AG09309 (cell line): ENCODE results near the gene METTL22.

Source experiments
- DNase-seq: peaks from one replicate; pipeline ENCODE4 v3.0.0-alpha.2; 2010; ENCODE audit warnings: low read depth
- H3K4me3 ChIP-seq: 2 replicates; pipeline ENCODE4 v1.5.1; 2011; ENCODE audit warnings: mild to moderate bottlenecking, low read depth, low read length, moderate library complexity; ENCODE audit not compliant: control insufficient read depth
- CTCF ChIP-seq: IDR thresholded peaks from 2 replicates; pipeline ENCODE4 v1.5.1; 2011; ENCODE audit warnings: mild to moderate bottlenecking, low read depth, low read length, inconsistent platforms; ENCODE audit not compliant: insufficient read depth, control insufficient read depth; ENCODE audit errors: missing control alignments

METTL22 gene, protein sequence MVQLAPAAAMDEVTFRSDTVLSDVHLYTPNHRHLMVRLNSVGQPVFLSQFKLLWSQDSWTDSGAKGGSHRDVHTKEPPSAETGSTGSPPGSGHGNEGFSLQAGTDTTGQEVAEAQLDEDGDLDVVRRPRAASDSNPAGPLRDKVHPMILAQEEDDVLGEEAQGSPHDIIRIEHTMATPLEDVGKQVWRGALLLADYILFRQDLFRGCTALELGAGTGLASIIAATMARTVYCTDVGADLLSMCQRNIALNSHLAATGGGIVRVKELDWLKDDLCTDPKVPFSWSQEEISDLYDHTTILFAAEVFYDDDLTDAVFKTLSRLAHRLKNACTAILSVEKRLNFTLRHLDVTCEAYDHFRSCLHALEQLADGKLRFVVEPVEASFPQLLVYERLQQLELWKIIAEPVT

GRCh38 chr16:8621572-8622314 is at the start of gene METTL22:
METTL22 (plus strand) TSS chr16:8621698; CDS start chr16:8625666, 3,968 bp downstream.
- DNase-seq, result peak; percentile 24
- no peak for TF ChIP-seq CTCF
- peak within 1 kb of the TSS; percentile 99 for H3K4me3 ChIP-seq

- H3K4me3 ChIP-seq, result no peak overlapping the region
- no peak for TF ChIP-seq CTCF
- DNase-seq, result no peak
Measured at GRCh38 chr16:8572063-8572918, 49.2 kb upstream of the METTL22 start.

DNA sequence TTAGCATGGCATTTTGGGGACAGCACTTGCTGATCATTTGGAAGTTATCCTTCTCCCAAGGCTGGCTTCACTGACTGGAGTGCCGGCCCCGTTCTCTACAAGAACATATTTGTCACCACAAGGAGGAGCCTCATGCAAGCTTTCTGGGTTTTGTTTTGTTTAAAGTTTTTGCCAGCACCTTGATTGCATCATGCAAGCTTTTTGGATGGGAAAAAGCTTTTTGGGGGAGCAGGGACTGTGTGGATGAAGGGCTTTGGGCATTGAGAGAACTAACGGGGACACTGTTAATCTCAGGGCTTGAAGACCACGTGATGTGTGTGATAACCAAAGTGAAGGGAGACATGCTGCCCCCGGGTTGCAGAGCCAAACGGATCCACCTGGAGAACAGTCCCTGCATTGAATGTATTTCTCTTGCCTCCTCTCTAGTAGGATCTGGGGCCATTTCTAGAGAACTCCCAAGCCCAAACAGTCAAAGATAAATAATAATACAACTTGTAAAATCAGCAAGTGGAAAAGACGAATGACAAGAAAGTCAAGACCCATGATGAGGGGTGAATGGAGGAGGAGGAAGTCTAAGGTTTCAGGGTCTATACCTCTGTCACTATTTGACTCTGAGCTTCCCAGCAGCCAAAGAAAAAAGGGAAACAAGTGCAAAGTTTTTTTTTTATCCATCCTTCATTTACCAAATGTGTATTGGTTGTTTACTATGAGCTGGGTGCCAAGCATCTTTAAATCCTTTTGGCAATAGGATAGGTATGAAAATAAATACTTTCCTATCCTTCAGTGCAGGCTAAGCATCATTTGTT is 48.4 kb upstream of the METTL22 start:
- TF ChIP-seq CTCF, result peak; percentile 56
- no peak overlapping the region for H3K4me3 ChIP-seq
- no peak for DNase-seq

GRCh38 chr16:8575399-8575798 is 46.1 kb upstream of the METTL22 start:
- no peak for TF ChIP-seq CTCF
- DNase-seq, result no peak
- no peak overlapping the region for H3K4me3 ChIP-seq

DNA sequence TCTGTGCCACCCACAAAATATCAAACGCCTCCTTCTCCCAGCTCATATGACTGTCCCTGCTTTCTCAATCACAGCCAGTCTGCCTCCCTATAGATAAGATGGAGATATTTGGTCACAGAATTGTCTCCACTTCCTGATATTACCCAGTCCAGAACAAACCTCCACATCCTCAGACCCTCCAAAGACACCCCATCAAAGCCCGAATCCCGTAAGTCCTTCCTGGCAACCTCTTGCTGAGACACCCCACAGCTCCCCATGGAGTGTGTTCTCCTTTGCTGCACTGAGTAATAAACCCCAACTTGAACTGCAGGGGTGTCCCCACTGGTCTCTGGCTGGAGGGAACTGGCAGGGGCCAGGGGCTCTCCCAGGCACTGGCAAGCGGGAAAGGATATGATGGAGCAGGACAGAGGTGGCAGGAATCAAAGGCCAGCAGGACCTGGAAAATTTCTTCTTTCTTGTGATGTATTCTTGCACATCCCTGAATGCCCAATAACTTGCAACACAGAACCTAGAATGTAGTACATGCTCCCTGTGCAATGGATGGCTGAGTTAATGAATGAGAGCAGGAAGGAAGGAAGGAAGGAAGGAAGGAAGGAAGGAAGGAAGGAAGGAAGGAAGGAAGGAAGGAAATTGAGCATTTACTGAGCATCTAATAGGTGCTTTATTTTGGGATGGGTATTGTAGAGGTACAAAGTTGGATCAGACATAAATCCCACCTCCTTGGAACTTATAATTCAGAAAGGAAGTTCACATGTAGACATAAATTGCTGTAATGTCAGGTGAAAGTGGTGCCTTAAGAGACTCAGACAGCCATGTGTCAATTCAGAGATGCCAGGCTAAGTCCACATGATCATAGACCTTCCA is 45.1 kb upstream of the METTL22 start:
- TF ChIP-seq CTCF, result no peak
- DNase-seq, result no peak
- no peak overlapping the region for H3K4me3 ChIP-seq
